Endothelial cell (in vitro differentiated cells): ENCODE results near the gene IGHMBP2. TPM values are rescaled to one million over a fixed set of nuclear protein-coding genes. Genes with fewer than 3 reads are reported as not detected.

ENCODE experiments used
- DNase-seq: peaks from one replicate; pipeline ENCODE4 v3.0.0; 2021; ENCODE audit warnings: low spot score
- H3K27ac Mint-ChIP-seq: one replicate; pipeline ENCODE4 v1.8.0; 2021; ENCODE audit warnings: mixed read lengths, inconsistent platforms; ENCODE audit not compliant: unreplicated experiment
- H3K27me3 Mint-ChIP-seq: one replicate; pipeline ENCODE4 v1.8.0; 2021; ENCODE audit warnings: mild to moderate bottlenecking, moderate library complexity, mixed read lengths, inconsistent platforms; ENCODE audit not compliant: unreplicated experiment
- H3K36me3 Mint-ChIP-seq: one replicate; pipeline ENCODE4 v1.8.0; 2021; ENCODE audit warnings: mild to moderate bottlenecking, low read depth, mixed read lengths, inconsistent platforms; ENCODE audit not compliant: unreplicated experiment
- H3K4me1 Mint-ChIP-seq: one replicate; pipeline ENCODE4 v1.8.0; 2021; ENCODE audit warnings: mild to moderate bottlenecking, mixed read lengths, inconsistent platforms; ENCODE audit not compliant: unreplicated experiment
- H3K4me3 Mint-ChIP-seq: one replicate; pipeline ENCODE4 v1.8.0; 2021; ENCODE audit warnings: mild to moderate bottlenecking, mixed read lengths, inconsistent platforms; ENCODE audit not compliant: unreplicated experiment
- H3K9me3 Mint-ChIP-seq: one replicate; pipeline ENCODE4 v1.8.0; 2021; ENCODE audit warnings: mixed read lengths, inconsistent platforms; ENCODE audit not compliant: unreplicated experiment
- total RNA-seq: library from RNA; stranded (reverse); fragmentation: NEBNext Ultra II Directional; extraction: Animal tissue kit (Norgen Biotek cat#: 25700); gene quantifications from one replicate; pipeline ENCODE4 v1.2.1, GENCODE V29; 2021; ENCODE audit not compliant: unreplicated experiment
- TF ChIP-seq, protein P1 (sequence below): fragments of 200-600 bp; sonication (generic); IDR thresholded peaks from one replicate; pipeline ENCODE4 v1.5.0; 2021; ENCODE audit warnings: antibody characterized with exemption; ENCODE audit not compliant: unreplicated experiment

The IGHMBP2 gene
- total RNA-seq, 1 donor from 2014 or later, result 14.1 TPM

GRCh38 chr11:68979931-68980775, 76.5 kb downstream of the IGHMBP2 start:
- Mint-ChIP-seq H3K9me3 (no peaks in the 10 kb centered on the region), H3K4me1 (peaks cover 4% of the 10 kb centered on the region), H3K4me3 (no peak overlapping the region), H3K36me3 (no peaks in the 10 kb centered on the region), H3K27ac (no peak overlapping the region), H3K27me3 (no peaks in the 10 kb centered on the region)
- no peak for DNase-seq
- TF ChIP-seq, protein P1, sequence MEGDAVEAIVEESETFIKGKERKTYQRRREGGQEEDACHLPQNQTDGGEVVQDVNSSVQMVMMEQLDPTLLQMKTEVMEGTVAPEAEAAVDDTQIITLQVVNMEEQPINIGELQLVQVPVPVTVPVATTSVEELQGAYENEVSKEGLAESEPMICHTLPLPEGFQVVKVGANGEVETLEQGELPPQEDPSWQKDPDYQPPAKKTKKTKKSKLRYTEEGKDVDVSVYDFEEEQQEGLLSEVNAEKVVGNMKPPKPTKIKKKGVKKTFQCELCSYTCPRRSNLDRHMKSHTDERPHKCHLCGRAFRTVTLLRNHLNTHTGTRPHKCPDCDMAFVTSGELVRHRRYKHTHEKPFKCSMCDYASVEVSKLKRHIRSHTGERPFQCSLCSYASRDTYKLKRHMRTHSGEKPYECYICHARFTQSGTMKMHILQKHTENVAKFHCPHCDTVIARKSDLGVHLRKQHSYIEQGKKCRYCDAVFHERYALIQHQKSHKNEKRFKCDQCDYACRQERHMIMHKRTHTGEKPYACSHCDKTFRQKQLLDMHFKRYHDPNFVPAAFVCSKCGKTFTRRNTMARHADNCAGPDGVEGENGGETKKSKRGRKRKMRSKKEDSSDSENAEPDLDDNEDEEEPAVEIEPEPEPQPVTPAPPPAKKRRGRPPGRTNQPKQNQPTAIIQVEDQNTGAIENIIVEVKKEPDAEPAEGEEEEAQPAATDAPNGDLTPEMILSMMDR, result no peak

DNA sequence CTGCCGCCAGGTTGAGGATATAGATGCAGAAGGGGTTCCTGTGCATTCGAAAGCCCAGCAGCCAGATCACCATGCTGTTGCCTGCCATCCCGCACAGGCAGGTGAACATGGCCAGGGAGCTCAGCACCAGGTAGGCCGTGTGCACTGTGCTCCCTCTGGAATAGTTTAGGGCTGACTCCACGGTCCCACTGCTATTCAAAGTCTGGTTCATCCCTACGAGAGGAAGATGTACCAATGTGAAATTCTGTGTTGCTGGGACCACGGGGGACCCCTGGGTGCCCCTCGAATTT, 77.0 kb downstream of the IGHMBP2 start, which contains the start of gene MRGPRD:
MRGPRD (minus strand) TSS at position 211 of the 290 bp plus-strand sequence; CDS start at position 211, 0 bp downstream.
- Mint-ChIP-seq H3K27me3 (no peaks in the 10 kb centered on the region), H3K9me3 (no peaks in the 10 kb centered on the region), H3K36me3 (no peaks in the 10 kb centered on the region), H3K4me3 (no peak within 1 kb of the TSS), H3K4me1 (peaks cover 4% of the 10 kb centered on the region), H3K27ac (no peak within 1 kb of the TSS)
- TF ChIP-seq, protein P1, result no peak
- DNase-seq, result no peak

DNA sequence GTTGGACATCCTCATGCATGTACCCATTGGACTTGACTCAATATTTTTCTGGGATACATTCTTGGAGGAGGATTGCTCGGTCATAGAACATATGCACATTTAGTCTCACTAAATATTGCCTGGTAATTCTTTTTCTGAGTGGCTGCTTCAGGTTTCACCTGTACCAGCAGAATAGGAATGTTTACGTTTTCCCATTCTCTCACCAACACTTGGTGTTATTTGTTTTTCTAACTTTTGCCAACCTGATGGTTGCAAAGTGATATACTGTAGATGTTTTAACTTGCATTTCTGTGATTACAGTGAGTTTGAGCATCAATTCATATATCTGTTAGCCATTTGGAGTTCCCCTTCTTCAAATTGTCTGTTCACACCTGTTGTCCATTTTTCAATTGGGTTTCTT, 78.4 kb downstream of the IGHMBP2 start:
- TF ChIP-seq, protein P1, result no peak
- Mint-ChIP-seq H3K9me3 (peaks cover 7% of the 10 kb centered on the region), H3K27ac (no peak overlapping the region), H3K4me3 (no peak overlapping the region), H3K27me3 (peaks cover 2% of the 10 kb centered on the region), H3K4me1 (peaks cover 4% of the 10 kb centered on the region), H3K36me3 (peaks cover 4% of the 10 kb centered on the region)
- no peak for DNase-seq

DNA sequence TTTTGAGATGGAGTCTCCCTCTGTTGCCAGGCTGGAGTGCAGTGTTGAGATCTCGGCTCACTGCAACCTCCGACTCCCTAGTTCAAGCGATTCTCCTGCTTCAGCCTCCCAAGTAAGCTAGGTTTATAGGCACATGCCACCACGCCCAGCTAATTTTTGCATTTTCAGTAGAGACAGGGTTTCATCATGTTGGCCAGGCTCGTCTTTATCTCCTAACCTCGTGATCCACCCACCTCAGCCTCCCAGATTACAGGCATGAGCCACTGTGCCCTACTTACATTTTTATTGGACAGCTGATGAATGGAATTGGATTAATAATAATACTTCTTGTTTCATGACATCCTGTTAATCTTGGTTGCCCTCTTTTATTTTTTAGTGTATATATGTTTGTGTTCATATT, 80.1 kb downstream of the IGHMBP2 start:
- Mint-ChIP-seq H3K36me3 (peaks cover 8% of the 10 kb centered on the region), H3K4me3 (no peak overlapping the region), H3K27ac (no peak overlapping the region), H3K4me1 (peaks cover 3% of the 10 kb centered on the region), H3K9me3 (peaks cover 7% of the 10 kb centered on the region), H3K27me3 (peaks cover 2% of the 10 kb centered on the region)
- DNase-seq, result no peak
- TF ChIP-seq, protein P1, result no peak

DNA sequence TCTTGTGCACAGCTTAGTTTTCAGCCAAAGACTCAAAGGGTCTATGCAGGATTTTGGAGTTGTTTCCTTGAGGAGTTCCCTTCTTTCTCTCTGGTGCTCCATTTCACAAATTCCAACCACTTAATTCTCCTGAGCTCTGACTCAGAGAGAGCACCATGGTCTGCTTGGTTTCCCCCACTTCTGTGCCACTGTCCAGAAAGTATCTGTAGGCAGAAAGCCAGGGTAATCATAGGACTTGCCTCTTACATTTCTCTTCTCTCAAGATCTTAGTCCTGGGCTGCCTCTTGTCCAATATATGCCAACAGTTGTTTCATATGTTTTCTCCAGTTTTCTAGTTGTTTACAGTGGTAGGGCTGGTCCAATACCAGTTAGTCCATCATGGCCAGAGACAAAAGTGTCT, 83.5 kb downstream of the IGHMBP2 start:
- TF ChIP-seq, protein P1, result no peak
- H3K36me3 Mint-ChIP-seq, result peaks cover 8% of the 10 kb centered on the region
- peaks cover 2% of the 10 kb centered on the region for H3K27me3 Mint-ChIP-seq
- H3K4me3 Mint-ChIP-seq, result no peak overlapping the region
- peaks cover 7% of the 10 kb centered on the region for H3K9me3 Mint-ChIP-seq
- no peak overlapping the region for H3K27ac Mint-ChIP-seq
- no peaks in the 10 kb centered on the region for H3K4me1 Mint-ChIP-seq
- DNase-seq, result no peak
